Stomach (tissue), 9 donors: ENCODE results near the gene CHMP4B. TPM values are rescaled to one million over a fixed set of nuclear protein-coding genes. Genes with fewer than 3 reads are reported as not detected.

Experiments
- DNase-seq, 2 donors: peaks; one replicate each; pipeline versions ENCODE4 v3.0.0 to v3.0.0-alpha.2; 2013 to 2019
- H3K27ac ChIP-seq, 5 donors: fragments of 200-600 bp in 4 of 5; sonication (generic) in 4 of 5; one replicate each; pipeline ENCODE4 v1.5.1; 2013 to 2019; ENCODE audit warnings: mild to moderate bottlenecking in 1 of 5, moderate library complexity in 1 of 5
- H3K27me3 ChIP-seq, 3 donors: fragments of 200-600 bp; sonication (generic); one replicate each; pipeline ENCODE4 v1.5.1; 2017 to 2019; ENCODE audit warnings: mixed run types in 1 of 3
- H3K36me3 ChIP-seq, 4 donors: fragments of 200-600 bp; sonication (generic); 1 replicate in 3 of 4; 2 replicates in 1 of 4; pipeline ENCODE4 v1.5.1; 2016 to 2019
- H3K4me1 ChIP-seq, 4 donors: fragments of 200-600 bp; sonication (generic); one replicate each; pipeline ENCODE4 v1.5.1; 2016 to 2019
- H3K4me3 ChIP-seq, 4 donors: fragments of 200-600 bp; sonication (generic) in 3 of 4; one replicate each; pipeline ENCODE4 v1.5.1; 2016 to 2019; ENCODE audit warnings: mild to moderate bottlenecking in 1 of 4
- H3K9me3 ChIP-seq, 4 donors: fragments of 200-600 bp; sonication (generic); one replicate each; pipeline ENCODE4 v1.5.1; 2016 to 2019
- CTCF ChIP-seq, 7 experiments: fragments of 450-650 bp in 4 of 7; fragments of 200-600 bp in 3 of 7; sonication (generic) in 3 of 7; IDR thresholded peaks; one replicate each; pipeline ENCODE4 v1.5.1; 2016 to 2019; ENCODE audit warnings: antibody characterized with exemption in 7 of 7, control low read depth in 2 of 7, mild to moderate bottlenecking in 1 of 7
- EP300 ChIP-seq: sonication (generic); formaldehyde crosslinking; IDR thresholded peaks from one replicate; pipeline ENCODE4 v1.6.1; 2017; ENCODE audit warnings: antibody characterized with exemption
- POLR2A ChIP-seq, 4 donors: fragments of 450-650 bp; IDR thresholded peaks; one replicate each; pipeline ENCODE4 v1.6.1; 2016; ENCODE audit warnings: antibody characterized with exemption in 4 of 4, control low read depth in 2 of 4, mild to moderate bottlenecking in 1 of 4, moderate library complexity in 1 of 4
- POLR2AphosphoS5 ChIP-seq, 3 donors: sonication (generic); formaldehyde crosslinking; IDR thresholded peaks; one replicate each; pipeline ENCODE4 v1.6.1; 2016; ENCODE audit warnings: antibody characterized with exemption in 3 of 3
- WGBS, 5 donors: extraction: QIAGEN DNeasy Blood & Tissue Kit in 3 of 5; methylation state at CpG; one replicate each; pipeline versions ENCODE4 v1.1.5 to v1.1.7; 2013 to 2018; 5-methylcytosine and 5-hydroxymethylcytosine counted together
- intact Hi-C: fragments of 100-400 bp; cut with DNase I; formaldehyde crosslinking; loops from one replicate; pipeline ENCODE4 v1.15.1; 2023; ENCODE audit warnings: low total_unique reads
- polyA plus RNA-seq, 3 donors: library from polyadenylated mRNA; stranded (reverse); fragments of 200-250 nt; gene quantifications; one replicate each; pipeline ENCODE4 v1.2.3, GENCODE V29; 2013
- total RNA-seq, 5 donors: library from RNA; depleted of rRNA; stranded (reverse); fragments of >200 nt; gene quantifications; one replicate each; pipeline versions ENCODE4 v1.1.0 to v1.2.3, GENCODE V29; 2014 to 2016
- donor health status: healthy with polysubstance abuse.
- donor health status: Bipolar disorder and iron deficiency.
- donor health status: healthy.

CHMP4B gene
- total and polyA plus RNA-seq, 8 donors = 48.4 to 166 (median 98.5) TPM

DNA sequence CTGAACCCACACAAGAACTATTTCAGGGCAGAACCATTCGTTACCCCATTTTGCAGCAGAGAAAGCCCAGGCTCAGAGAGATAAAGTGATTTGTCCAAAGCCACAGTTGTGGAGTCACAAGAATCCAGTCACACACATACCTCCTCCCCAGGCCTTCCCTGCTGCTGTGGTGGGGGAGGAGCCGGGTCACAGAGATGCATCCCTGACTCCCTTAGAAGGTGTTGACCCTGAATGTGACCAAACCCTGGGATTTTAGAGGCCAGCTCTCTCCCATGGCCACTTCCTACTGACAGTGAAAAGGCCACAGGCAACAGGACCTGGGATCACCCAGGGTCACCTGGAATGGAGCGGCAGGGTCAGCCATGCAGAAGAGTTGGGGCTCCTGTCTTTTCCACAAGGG is 48.6 kb downstream of the CHMP4B start:
- no peak for DNase-seq
- Histone ChIP-seq H3K27ac (peak overlapping the region in 2 of 5 donors; percentile 6 to 22), H3K36me3 (peaks cover 14 to 39% (median 34%) of the 10 kb centered on the region in 4 donors), H3K4me3 (no peak overlapping the region), H3K27me3 (no peaks in the 10 kb centered on the region), H3K4me1 (peaks cover 7 to 32% (median 16%) of the 10 kb centered on the region in 4 donors), H3K9me3 (no peaks in the 10 kb centered on the region)
- no peak for TF ChIP-seq CTCF (IDR thresholded peaks at IDR 0.05)
- TF ChIP-seq POLR2AphosphoS5 (IDR thresholded peaks at IDR 0.05) = no peak
- no peak for TF ChIP-seq POLR2A (IDR thresholded peaks at IDR 0.05)
- no peak for TF ChIP-seq EP300
- intact Hi-C loops = loop anchor here (10.0 kb wide), 1 partner anchor 265 kb away; no protein-coding TSS in a partner anchor
- WGBS, 5 donors = 74 to 87% (median 85%) methylated on average over 3 of the region's 3 CpGs

GRCh38 chr20:33861458-33861857 is 50.3 kb downstream of the CHMP4B start:
- 80 to 92% (median 87%) methylated on average over 9 of the region's 9 CpGs for WGBS, 5 donors
- no peak overlapping the region for H3K4me3 ChIP-seq
- H3K9me3 ChIP-seq = no peaks in the 10 kb centered on the region
- H3K4me1 ChIP-seq = peaks cover 7 to 32% (median 16%) of the 10 kb centered on the region in 4 donors
- H3K27ac ChIP-seq = no peak overlapping the region
- DNase-seq = no peak
- H3K36me3 ChIP-seq = peaks cover 8 to 22% (median 17%) of the 10 kb centered on the region in 4 donors
- intact Hi-C loops = loop anchor here (10.0 kb wide), 1 partner anchor 263 kb away; no protein-coding TSS in a partner anchor
- no peak for TF ChIP-seq POLR2A (IDR thresholded peaks at IDR 0.05)
- no peaks in the 10 kb centered on the region for H3K27me3 ChIP-seq

DNA sequence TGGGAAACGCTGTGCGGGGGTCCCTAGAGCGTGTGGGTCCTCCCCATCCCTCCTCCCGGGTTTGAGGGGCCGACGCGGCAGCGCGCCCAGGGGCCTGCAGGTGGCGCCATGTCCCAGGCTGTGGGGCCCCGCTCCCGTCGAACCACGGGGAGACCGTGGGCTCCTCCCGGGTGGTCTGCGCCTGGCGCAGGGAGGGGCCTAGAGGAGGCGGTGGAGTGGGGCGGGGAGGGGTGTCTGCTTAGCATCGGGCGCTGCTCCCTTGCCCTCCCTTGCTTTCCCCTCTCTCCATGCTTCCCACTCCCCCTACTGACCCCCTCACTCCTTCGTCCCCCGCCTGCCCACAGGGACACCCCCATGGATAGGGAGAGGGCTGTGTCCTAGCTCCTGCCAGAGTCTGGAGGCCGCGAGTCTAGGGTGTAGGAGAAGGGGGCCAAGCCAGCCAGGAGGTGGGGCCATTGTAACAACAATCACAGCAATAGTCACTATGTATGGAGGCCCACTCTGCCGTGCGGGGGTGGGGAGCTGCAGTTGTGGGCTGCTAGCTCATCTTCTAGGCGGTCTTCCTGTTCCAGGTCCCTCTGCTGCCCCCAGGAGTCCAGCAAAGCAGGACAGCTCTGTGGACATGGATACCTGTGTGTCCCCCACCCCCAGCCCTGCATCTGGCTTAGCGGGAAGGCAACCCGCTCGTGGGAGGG is 51.7 kb downstream of the CHMP4B start:
- peak; percentile 52 to 91 for DNase-seq
- Histone ChIP-seq H3K4me3 (peak overlapping the region in 2 of 4 donors; percentile 4 to 6), H3K27me3 (no peaks in the 10 kb centered on the region), H3K9me3 (no peaks in the 10 kb centered on the region), H3K36me3 (peaks cover 0 to 8% (median 4%) of the 10 kb centered on the region in 4 donors), H3K4me1 (peaks cover 7 to 28% (median 16%) of the 10 kb centered on the region in 4 donors), H3K27ac (no peak overlapping the region)
- intact Hi-C loops = loop anchor here (10.0 kb wide), 1 partner anchor 262 kb away; no protein-coding TSS in a partner anchor
- TF ChIP-seq POLR2AphosphoS5 (IDR thresholded peaks at IDR 0.05) (no peak), CTCF (IDR thresholded peaks at IDR 0.05) (peak in 5 of 7 experiments; percentile 15 to 73 (median 54))
- 18 to 44% (median 22%) methylated on average over 7 to 32 of the region's 32 CpGs for WGBS, 5 donors

- intact Hi-C loops = loop anchor here (10.0 kb wide), 1 partner anchor 261 kb away; no protein-coding TSS in a partner anchor
- no peak for DNase-seq
- 85 to 96% (median 90%) methylated on average over 7 of the region's 7 CpGs for WGBS, 5 donors
- Histone ChIP-seq H3K4me3 (no peak overlapping the region), H3K9me3 (no peaks in the 10 kb centered on the region), H3K4me1 (peaks cover 7 to 23% (median 15%) of the 10 kb centered on the region in 4 donors), H3K27me3 (no peaks in the 10 kb centered on the region), H3K36me3 (peaks cover 0 to 2% (median 0%) of the 10 kb centered on the region in 4 donors), H3K27ac (no peak overlapping the region)
- TF ChIP-seq POLR2AphosphoS5 (IDR thresholded peaks at IDR 0.05) (no peak), CTCF (IDR thresholded peaks at IDR 0.05) (no peak), EP300 (no peak), POLR2A (IDR thresholded peaks at IDR 0.05) (no peak)
Observed at GRCh38 chr20:33863440-33864323, 52.5 kb downstream of the CHMP4B start.
